GM13976 (cell line): Measurements from ENCODE around the gene NFIC.

Source experiments
- DNase-seq: peaks from one replicate; pipeline ENCODE4 v3.0.0; 2012; ENCODE audit warnings: low spot score
- in situ Hi-C: fragments of 300-500 bp; cut with MboI; formaldehyde crosslinking; loops from one replicate; pipeline ENCODE4 v1.12.0; 2022; ENCODE audit warnings: low sequenced_read_pairs, mixed read lengths, inconsistent platforms; ENCODE audit not compliant: unreplicated experiment
- TF ChIP-seq, protein P1 (sequence below): IDR thresholded peaks from 2 replicates; pipeline ENCODE4 v1.5.1; 2012; ENCODE audit warnings: borderline replicate concordance, mild to moderate bottlenecking; ENCODE audit not compliant: insufficient read depth; ENCODE audit errors: extremely low read depth, missing control alignments, control extremely low read depth

Gene NFIC

GRCh38 chr19:3401004-3401768, 34.8 kb downstream of the NFIC start:
- in situ Hi-C loops = no loop called here
- TF ChIP-seq, protein P1, sequence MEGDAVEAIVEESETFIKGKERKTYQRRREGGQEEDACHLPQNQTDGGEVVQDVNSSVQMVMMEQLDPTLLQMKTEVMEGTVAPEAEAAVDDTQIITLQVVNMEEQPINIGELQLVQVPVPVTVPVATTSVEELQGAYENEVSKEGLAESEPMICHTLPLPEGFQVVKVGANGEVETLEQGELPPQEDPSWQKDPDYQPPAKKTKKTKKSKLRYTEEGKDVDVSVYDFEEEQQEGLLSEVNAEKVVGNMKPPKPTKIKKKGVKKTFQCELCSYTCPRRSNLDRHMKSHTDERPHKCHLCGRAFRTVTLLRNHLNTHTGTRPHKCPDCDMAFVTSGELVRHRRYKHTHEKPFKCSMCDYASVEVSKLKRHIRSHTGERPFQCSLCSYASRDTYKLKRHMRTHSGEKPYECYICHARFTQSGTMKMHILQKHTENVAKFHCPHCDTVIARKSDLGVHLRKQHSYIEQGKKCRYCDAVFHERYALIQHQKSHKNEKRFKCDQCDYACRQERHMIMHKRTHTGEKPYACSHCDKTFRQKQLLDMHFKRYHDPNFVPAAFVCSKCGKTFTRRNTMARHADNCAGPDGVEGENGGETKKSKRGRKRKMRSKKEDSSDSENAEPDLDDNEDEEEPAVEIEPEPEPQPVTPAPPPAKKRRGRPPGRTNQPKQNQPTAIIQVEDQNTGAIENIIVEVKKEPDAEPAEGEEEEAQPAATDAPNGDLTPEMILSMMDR = no peak
- DNase-seq = no peak

DNA sequence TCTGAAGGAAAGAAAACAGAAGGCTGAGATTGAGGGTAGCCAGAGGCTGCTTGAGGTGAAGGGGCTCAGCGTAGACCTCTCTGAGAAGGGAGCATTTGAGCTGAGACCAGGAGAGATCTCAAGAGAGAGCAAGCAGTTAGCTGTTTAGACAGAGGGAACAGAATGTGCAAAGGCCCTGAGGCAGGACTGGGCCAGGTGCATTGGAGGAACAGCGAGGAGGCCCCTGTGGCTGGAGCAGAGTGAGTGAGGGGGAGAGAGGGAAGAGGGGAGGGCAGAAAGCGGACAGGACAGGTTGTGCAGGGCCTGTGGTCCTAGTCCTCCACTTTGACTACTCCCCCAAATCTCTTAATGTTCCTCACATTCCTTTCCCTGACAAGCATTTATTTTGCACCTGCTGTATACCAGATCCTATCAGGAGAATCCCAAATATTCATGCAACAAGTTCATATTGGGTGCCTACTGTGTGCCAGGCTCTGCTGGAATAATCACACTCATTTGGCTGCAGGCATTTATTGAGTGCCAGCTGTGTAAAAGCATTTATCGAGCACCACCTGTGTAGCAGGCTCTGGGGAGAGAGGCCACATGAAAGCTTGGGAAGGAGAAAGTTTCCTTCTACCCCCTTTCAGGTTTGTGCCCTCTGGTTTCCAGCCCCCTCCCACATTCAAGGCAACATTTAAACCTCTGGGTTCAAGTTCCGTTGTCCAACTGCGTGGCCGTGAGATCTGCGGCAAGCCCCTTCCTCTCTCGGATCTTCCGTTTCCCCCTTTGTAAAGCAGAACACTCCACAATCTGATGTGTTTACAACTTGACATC, 36.5 kb downstream of the NFIC start:
- in situ Hi-C loops = no loop called here
- no peak for DNase-seq
- TF ChIP-seq, protein P1 = no peak

DNA sequence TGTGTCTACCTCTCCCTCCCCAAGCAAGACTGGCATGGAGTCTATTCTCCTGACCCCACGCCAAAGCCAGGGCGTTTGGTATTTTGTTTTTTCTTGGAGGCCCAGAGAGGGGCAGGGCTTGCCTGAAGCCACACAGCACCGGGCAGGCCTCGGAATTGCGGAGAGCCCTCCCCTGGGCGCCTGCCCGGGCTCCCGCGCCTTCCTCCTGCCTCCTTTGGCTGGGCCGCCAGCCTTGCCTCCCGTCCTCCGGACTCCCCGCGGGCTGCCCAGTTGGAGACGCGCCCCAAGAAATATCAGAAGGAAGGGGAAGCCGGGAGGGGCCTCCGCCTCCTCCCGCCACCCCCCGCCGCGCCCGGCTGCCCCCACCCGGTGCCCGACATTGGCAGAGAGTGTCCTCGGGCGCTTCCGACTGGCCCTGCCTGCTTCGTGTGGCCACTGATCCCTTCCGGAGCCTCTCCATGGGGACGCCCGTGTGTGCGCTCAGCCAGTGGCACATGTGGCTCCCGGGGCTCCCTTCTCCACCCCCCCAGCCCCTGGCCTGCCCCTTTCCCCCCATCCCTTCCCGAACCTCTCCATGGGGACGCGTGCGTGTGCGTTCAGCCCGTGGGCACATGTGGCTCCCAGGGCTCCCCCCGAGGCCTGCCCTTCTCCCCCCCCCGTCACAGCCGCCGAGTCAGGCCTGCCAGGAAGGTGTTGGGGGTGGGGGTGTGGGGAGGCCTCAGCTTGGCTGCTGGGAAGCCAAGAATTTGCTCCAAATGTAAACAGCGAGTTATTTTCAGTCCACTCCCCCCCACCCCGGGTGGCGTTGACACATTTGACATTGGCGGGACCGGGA, 37.3 kb downstream of the NFIC start:
- in situ Hi-C loops = no loop called here
- no peak for DNase-seq
- TF ChIP-seq, protein P1 = no peak

- TF ChIP-seq, protein P1 = no peak
- in situ Hi-C loops = no loop called here
- DNase-seq = no peak
Observed at GRCh38 chr19:3404324-3405260, 38.2 kb downstream of the NFIC start.

DNA sequence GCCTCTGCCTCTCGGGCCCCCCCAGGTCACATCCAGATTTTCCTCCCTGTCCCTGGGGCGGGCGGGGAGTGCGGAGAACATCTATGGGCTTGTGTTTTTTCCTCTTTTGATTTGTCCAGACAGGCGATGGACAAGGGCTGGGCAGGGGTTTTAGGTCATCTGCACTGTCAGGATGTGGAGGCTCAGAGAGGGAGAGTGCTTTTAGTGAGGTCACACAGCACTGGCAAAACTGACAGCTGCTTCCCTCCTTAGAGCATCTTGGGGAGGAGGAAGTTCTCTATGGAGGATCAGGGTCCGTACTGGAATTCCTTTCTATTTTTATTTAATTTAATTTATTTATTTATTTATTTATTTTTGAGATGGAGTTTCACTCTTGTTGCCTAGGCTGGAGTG, 38.9 kb downstream of the NFIC start:
- in situ Hi-C loops = no loop called here
- no peak for DNase-seq
- TF ChIP-seq, protein P1 = no peak

DNA sequence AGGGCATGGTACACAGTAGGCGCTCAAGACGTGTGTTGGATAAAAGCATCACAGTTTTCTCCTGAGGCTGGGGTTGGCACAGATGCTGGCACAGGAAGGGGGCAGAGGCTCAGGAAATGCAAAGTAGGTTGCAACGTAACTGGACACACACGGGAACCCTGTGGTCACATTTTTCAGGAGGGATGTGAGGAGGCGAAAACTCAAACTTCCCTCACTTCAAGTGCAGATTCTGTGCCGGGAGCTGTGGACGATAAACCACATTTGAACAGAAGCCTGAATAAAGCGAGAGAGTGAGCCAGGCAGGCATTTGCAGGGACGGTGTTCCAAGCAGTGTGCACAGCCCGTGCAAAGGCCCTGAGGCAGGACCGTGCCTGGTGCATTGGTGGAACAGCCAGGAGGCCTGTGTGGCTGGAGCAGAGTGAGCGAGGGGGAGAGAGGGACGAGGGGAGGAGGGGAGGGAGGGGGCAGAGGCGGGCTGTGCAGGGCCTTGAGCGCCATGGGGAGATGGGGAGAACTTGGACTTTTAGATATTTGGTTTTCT, 40.3 kb downstream of the NFIC start:
- TF ChIP-seq, protein P1 = no peak
- in situ Hi-C loops = no loop called here
- DNase-seq = no peak
